8988T (cell line): Measurements from ENCODE around the gene CHD9NB.

ENCODE experiments used
- DNase-seq: peaks from one replicate; pipeline ENCODE4 v3.0.0; 2011

CHD9NB gene

DNA sequence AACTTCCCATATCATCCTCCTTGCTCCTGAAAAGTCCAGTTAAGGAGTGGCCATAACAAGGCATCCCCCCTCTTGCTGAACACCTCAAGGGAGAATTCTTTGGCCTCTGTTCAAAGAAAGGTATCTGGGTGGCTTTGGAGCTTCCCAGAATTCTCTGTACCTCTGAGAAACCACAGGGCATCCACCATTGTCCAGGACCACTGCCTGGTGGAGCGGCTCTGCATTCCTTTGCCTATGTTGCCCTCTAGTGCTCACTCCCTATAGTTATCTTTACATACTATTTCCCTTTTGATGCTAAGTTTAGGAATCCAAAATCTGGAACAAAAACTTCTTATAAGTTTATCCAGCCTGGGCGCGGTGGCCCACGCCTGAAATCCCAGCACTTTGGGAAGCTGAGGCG lies 30.3 kb downstream of the CHD9NB start:
- peak; percentile 42 for DNase-seq

DNA sequence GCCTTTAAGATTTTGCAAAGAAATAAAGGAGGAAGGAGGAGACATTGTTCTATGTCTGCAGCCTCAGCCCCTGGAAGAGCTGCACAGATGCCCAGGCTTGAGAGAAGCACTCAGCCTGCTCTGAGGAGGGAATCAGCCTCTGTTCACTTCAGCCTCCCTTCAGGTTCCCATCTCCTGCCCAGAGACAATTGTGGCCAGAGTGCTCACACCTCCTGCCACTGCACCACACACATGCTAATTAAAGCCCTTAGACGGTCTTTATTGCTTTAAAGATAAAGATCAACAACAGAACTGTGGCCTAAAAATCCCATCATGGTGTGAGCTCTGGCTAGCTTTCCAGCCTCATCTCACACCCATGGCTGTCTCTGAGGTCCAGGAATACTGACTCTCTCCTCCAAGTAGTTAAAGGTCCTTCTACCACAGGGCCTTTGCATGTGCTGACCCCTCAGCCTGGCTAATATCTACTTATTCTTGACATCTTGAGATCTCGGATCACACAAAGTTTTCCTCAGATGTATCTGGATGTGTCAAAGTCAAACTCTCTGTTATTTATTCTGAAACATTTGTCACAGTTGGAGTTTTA lies 33.8 kb downstream of the CHD9NB start:
- DNase-seq = no peak

DNA sequence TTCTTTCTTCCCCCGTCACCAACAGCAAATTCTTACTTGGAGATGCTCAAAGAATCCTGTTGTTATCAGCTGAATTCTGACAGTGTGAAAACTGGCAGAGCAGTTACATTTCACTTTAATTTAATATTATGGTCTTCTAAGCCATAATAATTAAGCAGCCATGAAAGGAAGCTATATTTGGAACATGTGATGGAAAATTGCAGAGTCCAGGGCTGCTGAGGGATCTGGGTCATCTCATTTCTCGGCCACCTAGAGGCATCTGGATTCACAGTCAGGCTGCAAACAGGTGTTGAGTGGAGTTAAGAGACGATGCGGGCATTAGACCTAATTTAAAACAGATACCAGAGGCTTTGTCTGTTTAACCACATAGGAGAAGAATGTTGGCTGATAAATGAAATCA lies 38.4 kb downstream of the CHD9NB start:
- DNase-seq = no peak

DNA sequence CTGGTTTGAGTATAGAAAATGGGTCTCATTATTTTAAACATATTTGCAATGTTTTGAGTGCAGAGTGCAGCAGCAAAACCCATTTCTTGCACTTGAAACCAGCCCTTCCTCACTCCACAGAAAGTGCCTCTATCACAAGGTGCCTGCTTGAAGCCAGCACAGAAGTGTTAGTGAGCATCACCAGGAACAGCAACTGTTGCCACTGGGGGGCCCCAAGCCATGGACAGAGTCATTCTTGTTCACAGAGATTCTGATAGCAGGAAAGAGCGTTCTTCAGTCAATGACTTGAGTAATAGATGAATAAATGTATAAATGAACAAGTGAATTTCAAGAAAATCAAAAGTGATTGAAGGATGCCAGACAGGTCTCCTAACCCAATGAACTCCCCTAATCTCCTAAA lies 45.6 kb downstream of the CHD9NB start:
- no peak for DNase-seq

- no peak for DNase-seq
These were observed 54.8 kb downstream of the CHD9NB start for GRCh38 chr16:52997922-52998321.

DNA sequence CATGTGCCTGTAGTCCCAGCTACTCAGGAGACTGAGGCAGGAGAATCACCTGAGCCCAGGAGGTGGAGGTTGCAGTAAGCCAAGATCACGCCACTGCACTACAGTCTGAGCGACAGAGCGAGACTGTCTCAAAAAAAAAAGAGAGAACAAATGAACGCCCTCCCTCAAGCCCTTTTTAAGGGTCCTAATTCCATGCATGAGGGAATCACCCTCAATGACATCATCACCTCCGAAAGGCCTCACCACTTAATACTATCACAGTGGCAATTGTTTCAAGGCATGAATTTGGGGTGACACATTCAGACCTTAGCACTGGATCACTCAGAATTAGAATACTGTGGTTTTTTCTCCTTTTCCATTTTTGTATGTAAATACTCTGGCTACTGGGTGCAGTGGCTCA lies 57.8 kb downstream of the CHD9NB start:
- DNase-seq = no peak

- DNase-seq = no peak
These were observed 59.5 kb downstream of the CHD9NB start for GRCh38 chr16:52993179-52993578.

GRCh38 chr16:52991572-52991971 lies 61.1 kb downstream of the CHD9NB start:
- DNase-seq = no peak
